Hepatocyte (in vitro differentiated cells): ENCODE measurements around the gene ADGRB2. TPM values are rescaled to one million over a fixed set of nuclear protein-coding genes. Genes with fewer than 3 reads are reported as not detected.

Source experiments
- DNase-seq: peaks from one replicate; pipeline ENCODE4 v3.0.0-alpha.2; 2016; ENCODE audit warnings: low spot score
- H2AFZ ChIP-seq: fragments of 200-600 bp; sonication (generic); 2 replicates; pipeline ENCODE4 v1.6.0; 2016; ENCODE audit warnings: antibody characterized with exemption, mild to moderate bottlenecking
- H3K27ac ChIP-seq: fragments of 200-600 bp; sonication (generic); 2 replicates; pipeline ENCODE4 v1.5.1; 2016; ENCODE audit warnings: mild to moderate bottlenecking
- H3K27me3 ChIP-seq: fragments of 200-600 bp; sonication (generic); 2 replicates; pipeline ENCODE4 v1.6.1; 2016
- H3K36me3 ChIP-seq: fragments of 200-600 bp; sonication (generic); replicated peaks from 2 replicates; pipeline ENCODE4 v1.5.1; 2016; ENCODE audit warnings: low read depth; ENCODE audit not compliant: insufficient read depth
- H3K4me1 ChIP-seq: fragments of 200-600 bp; sonication (generic); 2 replicates; pipeline ENCODE4 v1.5.1; 2016; ENCODE audit warnings: mild to moderate bottlenecking, moderate library complexity; ENCODE audit not compliant: insufficient read depth
- H3K4me2 ChIP-seq: fragments of 200-600 bp; sonication (generic); 2 replicates; pipeline ENCODE4 v1.6.0; 2016
- H3K4me3 ChIP-seq: fragments of 200-600 bp; sonication (generic); 2 replicates; pipeline ENCODE4 v1.5.1; 2016; ENCODE audit warnings: mild to moderate bottlenecking
- H3K79me2 ChIP-seq: fragments of 200-600 bp; sonication (generic); 2 replicates; pipeline ENCODE4 v1.6.0; 2017; ENCODE audit warnings: mild to moderate bottlenecking
- H3K9me2 ChIP-seq: fragments of 200-600 bp; sonication (generic); replicated peaks from 2 replicates; pipeline ENCODE4 v1.6.0; 2017; ENCODE audit warnings: mild to moderate bottlenecking; ENCODE audit not compliant: insufficient read depth
- H3K9me3 ChIP-seq: fragments of 200-600 bp; sonication (generic); 2 replicates; pipeline ENCODE4 v1.5.1; 2016; ENCODE audit warnings: low read depth, mild to moderate bottlenecking
- H4K20me1 ChIP-seq: fragments of 200-600 bp; sonication (generic); 2 replicates; pipeline ENCODE4 v1.6.0; 2016; ENCODE audit warnings: mild to moderate bottlenecking; ENCODE audit not compliant: insufficient read depth, poor library complexity, severe bottlenecking
- EZH2 ChIP-seq: fragments of 200-600 bp; sonication (generic); IDR thresholded peaks from 2 replicates; pipeline ENCODE4 v1.6.1; 2016; ENCODE audit warnings: antibody characterized with exemption, mild to moderate bottlenecking, borderline replicate concordance
- EZH2phosphoT487 ChIP-seq: fragments of 200-600 bp; sonication (generic); IDR thresholded peaks from one replicate; pipeline ENCODE4 v1.6.1; 2018; ENCODE audit warnings: antibody characterized with exemption, mild to moderate bottlenecking, low read depth, moderate library complexity; ENCODE audit not compliant: unreplicated experiment, severe bottlenecking
- WGBS: methylation state at CpG from one replicate; pipeline ENCODE4 v1.1.6; 2016; ENCODE audit warnings: low lambda C conversion rate; ENCODE audit errors: missing lambda C conversion rate; 5-methylcytosine and 5-hydroxymethylcytosine counted together
- polyA plus RNA-seq: library from polyadenylated mRNA; unstranded; fragments of >200 nt; fragmentation: Nextera tagmentation; extraction: Ambion mirVana; gene quantifications from 2 replicates; pipeline ENCODE4 v1.2.1, GENCODE V29; 2016
- total RNA-seq: library from RNA; depleted of rRNA; stranded (reverse); fragments of >200 nt; gene quantifications from 2 replicates; pipeline ENCODE4 v1.2.3, GENCODE V29; 2014
- TF ChIP-seq, protein P1 (sequence below): fragments of 200-600 bp; sonication (generic); IDR thresholded peaks from 2 replicates; pipeline ENCODE4 v1.5.1; 2016; ENCODE audit warnings: antibody characterized with exemption, mild to moderate bottlenecking; ENCODE audit not compliant: poor library complexity

Gene ADGRB2
- total and polyA plus RNA-seq, 2 experiments from 2014 or later: 7.7 to 10.5 TPM

DNA sequence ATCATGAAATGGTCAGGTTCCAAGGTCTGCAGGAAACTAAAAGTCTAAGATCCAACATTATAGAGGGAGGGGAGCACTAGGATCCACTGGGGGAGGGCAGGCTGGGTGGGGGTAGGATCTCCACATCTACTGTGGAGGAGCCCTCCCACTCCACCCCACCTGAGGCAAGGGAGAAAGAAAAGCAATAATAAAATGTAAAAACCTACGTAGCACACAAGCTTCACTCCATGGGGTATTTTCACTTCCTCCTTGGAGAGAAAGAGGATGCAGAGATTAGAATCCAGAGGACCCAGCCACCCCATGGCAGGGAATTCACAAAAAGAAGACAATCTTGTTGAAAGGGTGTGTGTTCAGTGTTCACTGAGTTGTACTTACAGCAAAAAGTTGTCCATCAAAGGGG, 37.3 kb upstream of the ADGRB2 start:
- no peaks in the 10 kb centered on the region for H3K36me3 ChIP-seq
- WGBS: 92% methylated on average over 1 of the region's 1 CpG
- no peak overlapping the region for H3K4me3 ChIP-seq
- no peak overlapping the region for H3K4me2 ChIP-seq
- H3K27ac ChIP-seq: no peak overlapping the region
- peaks cover 3% of the 10 kb centered on the region for H3K27me3 ChIP-seq
- no peaks in the 10 kb centered on the region for H3K9me3 ChIP-seq
- H3K9me2 ChIP-seq: no peaks in the 10 kb centered on the region
- no peaks in the 10 kb centered on the region for H4K20me1 ChIP-seq
- no peak for DNase-seq
- no peak overlapping the region for H2AFZ ChIP-seq
- no peaks in the 10 kb centered on the region for H3K79me2 ChIP-seq
- peaks cover 7% of the 10 kb centered on the region for H3K4me1 ChIP-seq
- TF ChIP-seq, protein P1, sequence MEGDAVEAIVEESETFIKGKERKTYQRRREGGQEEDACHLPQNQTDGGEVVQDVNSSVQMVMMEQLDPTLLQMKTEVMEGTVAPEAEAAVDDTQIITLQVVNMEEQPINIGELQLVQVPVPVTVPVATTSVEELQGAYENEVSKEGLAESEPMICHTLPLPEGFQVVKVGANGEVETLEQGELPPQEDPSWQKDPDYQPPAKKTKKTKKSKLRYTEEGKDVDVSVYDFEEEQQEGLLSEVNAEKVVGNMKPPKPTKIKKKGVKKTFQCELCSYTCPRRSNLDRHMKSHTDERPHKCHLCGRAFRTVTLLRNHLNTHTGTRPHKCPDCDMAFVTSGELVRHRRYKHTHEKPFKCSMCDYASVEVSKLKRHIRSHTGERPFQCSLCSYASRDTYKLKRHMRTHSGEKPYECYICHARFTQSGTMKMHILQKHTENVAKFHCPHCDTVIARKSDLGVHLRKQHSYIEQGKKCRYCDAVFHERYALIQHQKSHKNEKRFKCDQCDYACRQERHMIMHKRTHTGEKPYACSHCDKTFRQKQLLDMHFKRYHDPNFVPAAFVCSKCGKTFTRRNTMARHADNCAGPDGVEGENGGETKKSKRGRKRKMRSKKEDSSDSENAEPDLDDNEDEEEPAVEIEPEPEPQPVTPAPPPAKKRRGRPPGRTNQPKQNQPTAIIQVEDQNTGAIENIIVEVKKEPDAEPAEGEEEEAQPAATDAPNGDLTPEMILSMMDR: no peak
- TF ChIP-seq EZH2phosphoT487 (no peak), EZH2 (no peak)

DNA sequence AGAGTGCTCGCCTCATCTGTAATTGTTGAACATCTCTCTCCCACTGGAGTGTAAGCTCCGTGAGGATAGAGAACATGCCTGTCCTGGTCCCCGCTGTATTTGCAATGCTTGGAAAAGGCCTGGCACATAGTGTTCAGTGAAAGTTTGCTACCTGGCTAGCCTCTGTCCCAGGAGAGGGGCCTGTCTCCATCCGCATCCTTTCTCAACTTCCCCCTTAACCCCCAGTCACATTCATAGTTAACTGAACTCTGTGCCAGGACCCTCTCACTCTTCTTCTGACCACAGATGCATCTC, 36.5 kb upstream of the ADGRB2 start:
- Histone ChIP-seq H3K36me3 (no peaks in the 10 kb centered on the region), H3K4me3 (no peak overlapping the region), H3K4me2 (no peak overlapping the region), H3K9me3 (no peaks in the 10 kb centered on the region), H3K27ac (no peak overlapping the region), H4K20me1 (no peaks in the 10 kb centered on the region), H3K27me3 (peaks cover 3% of the 10 kb centered on the region), H3K4me1 (peaks cover 7% of the 10 kb centered on the region), H3K79me2 (no peaks in the 10 kb centered on the region), H2AFZ (no peak overlapping the region), H3K9me2 (no peaks in the 10 kb centered on the region)
- TF ChIP-seq EZH2 (no peak), EZH2phosphoT487 (no peak)
- TF ChIP-seq, protein P1: no peak
- no peak for DNase-seq
- 94% methylated on average over 4 of the region's 4 CpGs for WGBS

DNA sequence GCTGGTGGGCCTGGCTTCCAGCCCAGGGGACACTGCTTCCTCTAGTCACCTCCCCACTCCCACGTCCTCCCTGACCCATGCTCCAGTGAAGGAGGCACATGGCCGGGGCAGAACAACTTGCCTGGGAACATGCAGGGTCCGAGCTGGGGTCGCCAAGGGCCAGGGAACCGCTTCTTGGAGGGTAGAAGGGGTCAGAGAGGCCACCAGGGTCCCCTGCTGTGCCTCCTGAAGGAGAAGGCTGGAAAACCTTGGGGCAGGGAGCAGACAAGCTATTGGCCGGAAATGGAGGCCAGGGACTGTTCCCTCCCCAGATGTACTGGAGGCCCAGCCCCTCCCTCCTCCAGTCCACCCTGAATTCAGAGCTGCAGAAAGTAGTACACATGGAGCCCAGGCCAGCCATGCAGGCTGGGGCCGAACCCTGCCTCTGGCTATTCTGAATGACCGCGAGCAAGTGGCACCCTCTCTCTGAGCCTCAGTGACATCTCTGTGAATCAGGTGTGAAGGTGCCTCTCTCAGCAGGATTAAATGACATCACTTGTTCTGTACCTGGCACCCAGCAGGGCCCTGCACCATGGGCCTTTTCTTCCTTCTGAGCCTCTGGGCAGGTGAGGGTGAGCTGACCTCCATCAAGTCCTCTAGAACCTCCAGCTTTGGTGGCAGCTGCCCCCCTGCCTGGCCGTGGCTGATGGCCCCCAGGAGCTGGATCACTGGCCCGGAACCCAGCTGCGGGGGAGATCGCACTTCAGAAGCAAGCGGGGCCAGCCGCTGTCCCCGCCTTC, 35.9 kb upstream of the ADGRB2 start:
- H3K27me3 ChIP-seq: peaks cover 3% of the 10 kb centered on the region
- no peaks in the 10 kb centered on the region for H3K9me2 ChIP-seq
- H3K79me2 ChIP-seq: no peaks in the 10 kb centered on the region
- TF ChIP-seq EZH2: no peak
- no peak for TF ChIP-seq EZH2phosphoT487
- TF ChIP-seq, protein P1: no peak
- H3K4me3 ChIP-seq: no peak overlapping the region
- H3K4me2 ChIP-seq: no peak overlapping the region
- no peak overlapping the region for H2AFZ ChIP-seq
- H3K4me1 ChIP-seq: peaks cover 7% of the 10 kb centered on the region
- no peaks in the 10 kb centered on the region for H3K36me3 ChIP-seq
- no peaks in the 10 kb centered on the region for H3K9me3 ChIP-seq
- peak; percentile 3 for DNase-seq
- H4K20me1 ChIP-seq: no peaks in the 10 kb centered on the region
- WGBS: 89% methylated on average over 16 of the region's 16 CpGs
- H3K27ac ChIP-seq: no peak overlapping the region
